ENCODE measurements around the gene H1-8. TPM values are rescaled to one million over a fixed set of nuclear protein-coding genes. Genes with fewer than 3 reads are reported as not detected.

Gene H1-8
- total RNA-seq, 1 donor from 2014 or later: not detected

DNA sequence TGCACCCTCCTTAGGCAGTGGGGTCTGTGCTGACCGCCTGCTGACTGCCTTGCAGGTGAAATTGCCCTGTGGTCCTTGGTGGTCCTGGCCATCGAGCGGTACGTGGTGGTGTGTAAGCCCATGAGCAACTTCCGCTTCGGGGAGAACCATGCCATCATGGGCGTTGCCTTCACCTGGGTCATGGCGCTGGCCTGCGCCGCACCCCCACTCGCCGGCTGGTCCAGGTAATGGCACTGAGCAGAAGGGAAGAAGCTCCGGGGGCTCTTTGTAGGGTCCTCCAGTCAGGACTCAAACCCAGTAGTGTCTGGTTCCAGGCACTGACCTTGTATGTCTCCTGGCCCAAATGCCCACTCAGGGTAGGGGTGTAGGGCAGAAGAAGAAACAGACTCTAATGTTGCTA, 12.2 kb upstream of the H1-8 start:
- H3K4me3 ChIP-seq (ENCODE audit: low read depth, low read length): no peak overlapping the region
- TF ChIP-seq, protein P1, sequence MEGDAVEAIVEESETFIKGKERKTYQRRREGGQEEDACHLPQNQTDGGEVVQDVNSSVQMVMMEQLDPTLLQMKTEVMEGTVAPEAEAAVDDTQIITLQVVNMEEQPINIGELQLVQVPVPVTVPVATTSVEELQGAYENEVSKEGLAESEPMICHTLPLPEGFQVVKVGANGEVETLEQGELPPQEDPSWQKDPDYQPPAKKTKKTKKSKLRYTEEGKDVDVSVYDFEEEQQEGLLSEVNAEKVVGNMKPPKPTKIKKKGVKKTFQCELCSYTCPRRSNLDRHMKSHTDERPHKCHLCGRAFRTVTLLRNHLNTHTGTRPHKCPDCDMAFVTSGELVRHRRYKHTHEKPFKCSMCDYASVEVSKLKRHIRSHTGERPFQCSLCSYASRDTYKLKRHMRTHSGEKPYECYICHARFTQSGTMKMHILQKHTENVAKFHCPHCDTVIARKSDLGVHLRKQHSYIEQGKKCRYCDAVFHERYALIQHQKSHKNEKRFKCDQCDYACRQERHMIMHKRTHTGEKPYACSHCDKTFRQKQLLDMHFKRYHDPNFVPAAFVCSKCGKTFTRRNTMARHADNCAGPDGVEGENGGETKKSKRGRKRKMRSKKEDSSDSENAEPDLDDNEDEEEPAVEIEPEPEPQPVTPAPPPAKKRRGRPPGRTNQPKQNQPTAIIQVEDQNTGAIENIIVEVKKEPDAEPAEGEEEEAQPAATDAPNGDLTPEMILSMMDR (IDR thresholded peaks at IDR 0.05; ENCODE audit: insufficient read depth, low read length, poor library complexity, severe bottlenecking): no peak
- no peaks in the 10 kb centered on the region for H3K27me3 ChIP-seq (ENCODE audit: control insufficient read depth, insufficient read depth, low read length)
- DNase-seq (ENCODE audit: low read depth): no peak
- H3K36me3 ChIP-seq (ENCODE audit: control insufficient read depth, insufficient read depth, low read length): no peaks in the 10 kb centered on the region

DNA sequence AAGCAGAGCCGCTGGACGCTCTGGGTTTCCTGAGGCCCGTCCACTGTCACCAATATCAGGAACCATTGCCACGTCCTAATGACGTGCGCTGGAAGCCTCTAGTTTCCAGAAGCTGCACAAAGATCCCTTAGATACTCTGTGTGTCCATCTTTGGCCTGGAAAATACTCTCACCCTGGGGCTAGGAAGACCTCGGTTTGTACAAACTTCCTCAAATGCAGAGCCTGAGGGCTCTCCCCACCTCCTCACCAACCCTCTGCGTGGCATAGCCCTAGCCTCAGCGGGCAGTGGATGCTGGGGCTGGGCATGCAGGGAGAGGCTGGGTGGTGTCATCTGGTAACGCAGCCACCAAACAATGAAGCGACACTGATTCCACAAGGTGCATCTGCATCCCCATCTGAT, 11.3 kb upstream of the H1-8 start:
- no peak for DNase-seq (ENCODE audit: low read depth)
- TF ChIP-seq, protein P1 (IDR thresholded peaks at IDR 0.05; ENCODE audit: insufficient read depth, low read length, poor library complexity, severe bottlenecking): no peak
- no peaks in the 10 kb centered on the region for H3K36me3 ChIP-seq (ENCODE audit: control insufficient read depth, insufficient read depth, low read length)
- no peaks in the 10 kb centered on the region for H3K27me3 ChIP-seq (ENCODE audit: control insufficient read depth, insufficient read depth, low read length)
- H3K4me3 ChIP-seq (ENCODE audit: low read depth, low read length): no peak overlapping the region

DNA sequence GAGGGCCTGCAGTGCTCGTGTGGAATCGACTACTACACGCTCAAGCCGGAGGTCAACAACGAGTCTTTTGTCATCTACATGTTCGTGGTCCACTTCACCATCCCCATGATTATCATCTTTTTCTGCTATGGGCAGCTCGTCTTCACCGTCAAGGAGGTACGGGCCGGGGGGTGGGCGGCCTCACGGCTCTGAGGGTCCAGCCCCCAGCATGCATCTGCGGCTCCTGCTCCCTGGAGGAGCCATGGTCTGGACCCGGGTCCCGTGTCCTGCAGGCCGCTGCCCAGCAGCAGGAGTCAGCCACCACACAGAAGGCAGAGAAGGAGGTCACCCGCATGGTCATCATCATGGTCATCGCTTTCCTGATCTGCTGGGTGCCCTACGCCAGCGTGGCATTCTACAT, 10.7 kb upstream of the H1-8 start:
- Histone ChIP-seq H3K27me3 (ENCODE audit: control insufficient read depth, insufficient read depth, low read length) (no peaks in the 10 kb centered on the region), H3K36me3 (ENCODE audit: control insufficient read depth, insufficient read depth, low read length) (no peaks in the 10 kb centered on the region), H3K4me3 (ENCODE audit: low read depth, low read length) (no peak overlapping the region)
- TF ChIP-seq, protein P1 (IDR thresholded peaks at IDR 0.05; ENCODE audit: insufficient read depth, low read length, poor library complexity, severe bottlenecking): no peak
- no peak for DNase-seq (ENCODE audit: low read depth)

DNA sequence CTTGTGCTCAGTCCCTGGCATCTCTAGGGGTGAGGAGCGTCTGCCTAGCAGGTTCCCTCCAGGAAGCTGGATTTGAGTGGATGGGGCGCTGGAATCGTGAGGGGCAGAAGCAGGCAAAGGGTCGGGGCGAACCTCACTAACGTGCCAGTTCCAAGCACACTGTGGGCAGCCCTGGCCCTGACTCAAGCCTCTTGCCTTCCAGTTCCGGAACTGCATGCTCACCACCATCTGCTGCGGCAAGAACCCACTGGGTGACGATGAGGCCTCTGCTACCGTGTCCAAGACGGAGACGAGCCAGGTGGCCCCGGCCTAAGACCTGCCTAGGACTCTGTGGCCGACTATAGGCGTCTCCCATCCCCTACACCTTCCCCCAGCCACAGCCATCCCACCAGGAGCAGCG, 9.6 kb upstream of the H1-8 start:
- Histone ChIP-seq H3K4me3 (ENCODE audit: low read depth, low read length) (no peak overlapping the region), H3K36me3 (ENCODE audit: control insufficient read depth, insufficient read depth, low read length) (no peaks in the 10 kb centered on the region), H3K27me3 (ENCODE audit: control insufficient read depth, insufficient read depth, low read length) (no peaks in the 10 kb centered on the region)
- TF ChIP-seq, protein P1 (IDR thresholded peaks at IDR 0.05; ENCODE audit: insufficient read depth, low read length, poor library complexity, severe bottlenecking): no peak
- DNase-seq (ENCODE audit: low read depth): no peak

DNA sequence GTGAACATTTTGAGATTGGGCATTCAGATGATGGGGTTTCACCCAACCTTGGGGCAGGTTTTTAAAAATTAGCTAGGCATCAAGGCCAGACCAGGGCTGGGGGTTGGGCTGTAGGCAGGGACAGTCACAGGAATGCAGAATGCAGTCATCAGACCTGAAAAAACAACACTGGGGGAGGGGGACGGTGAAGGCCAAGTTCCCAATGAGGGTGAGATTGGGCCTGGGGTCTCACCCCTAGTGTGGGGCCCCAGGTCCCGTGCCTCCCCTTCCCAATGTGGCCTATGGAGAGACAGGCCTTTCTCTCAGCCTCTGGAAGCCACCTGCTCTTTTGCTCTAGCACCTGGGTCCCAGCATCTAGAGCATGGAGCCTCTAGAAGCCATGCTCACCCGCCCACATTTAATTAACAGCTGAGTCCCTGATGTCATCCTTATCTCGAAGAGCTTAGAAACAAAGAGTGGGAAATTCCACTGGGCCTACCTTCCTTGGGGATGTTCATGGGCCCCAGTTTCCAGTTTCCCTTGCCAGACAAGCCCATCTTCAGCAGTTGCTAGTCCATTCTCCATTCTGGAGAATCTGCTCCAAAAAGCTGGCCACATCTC, 8.4 kb upstream of the H1-8 start:
- TF ChIP-seq, protein P1 (IDR thresholded peaks at IDR 0.05; ENCODE audit: insufficient read depth, low read length, poor library complexity, severe bottlenecking): no peak
- Histone ChIP-seq H3K4me3 (ENCODE audit: low read depth, low read length) (no peak overlapping the region), H3K36me3 (ENCODE audit: control insufficient read depth, insufficient read depth, low read length) (no peaks in the 10 kb centered on the region), H3K27me3 (ENCODE audit: control insufficient read depth, insufficient read depth, low read length) (no peaks in the 10 kb centered on the region)
- no peak for DNase-seq (ENCODE audit: low read depth)

DNA sequence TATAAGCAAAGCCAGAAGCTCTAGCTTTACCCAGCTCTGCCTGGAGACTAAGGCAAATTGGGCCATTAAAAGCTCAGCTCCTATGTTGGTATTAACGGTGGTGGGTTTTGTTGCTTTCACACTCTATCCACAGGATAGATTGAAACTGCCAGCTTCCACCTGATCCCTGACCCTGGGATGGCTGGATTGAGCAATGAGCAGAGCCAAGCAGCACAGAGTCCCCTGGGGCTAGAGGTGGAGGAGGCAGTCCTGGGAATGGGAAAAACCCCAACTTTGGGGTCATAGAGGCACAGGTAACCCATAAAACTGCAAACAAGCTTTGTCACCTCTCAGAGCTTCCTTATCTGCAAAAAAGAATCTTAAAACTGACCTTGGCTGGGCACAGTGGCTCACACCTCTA, 7.9 kb upstream of the H1-8 start:
- Histone ChIP-seq H3K27me3 (ENCODE audit: control insufficient read depth, insufficient read depth, low read length) (no peaks in the 10 kb centered on the region), H3K4me3 (ENCODE audit: low read depth, low read length) (no peak overlapping the region), H3K36me3 (ENCODE audit: control insufficient read depth, insufficient read depth, low read length) (no peaks in the 10 kb centered on the region)
- no peak for DNase-seq (ENCODE audit: low read depth)
- TF ChIP-seq, protein P1 (IDR thresholded peaks at IDR 0.05; ENCODE audit: insufficient read depth, low read length, poor library complexity, severe bottlenecking): no peak

All from kidney epithelial cell (primary cell).